Measurements from ENCODE around the gene CDC42BPA. TPM values are rescaled to one million over a fixed set of nuclear protein-coding genes. Genes with fewer than 3 reads are reported as not detected.

CDC42BPA gene
- total RNA-seq, 1 experiment from 2014 or later, result 25.2 TPM

GRCh38 chr1:226985239-226985838 is 333.0 kb downstream of the CDC42BPA start (continued):
- TF ChIP-seq ZNF219 (CRISPR knock-in tag; IDR thresholded peaks at IDR 0.05; ENCODE audit: borderline replicate concordance) (no peak), KAT7 (CRISPR knock-in tag; IDR thresholded peaks at IDR 0.05; ENCODE audit: borderline replicate concordance) (no peak)

- Mint-ChIP-seq H3K36me3 (peaks cover 17% of the 10 kb centered on the region), H3K27ac (no peak overlapping the region), H3K9me3 (no peaks in the 10 kb centered on the region), H3K27me3 (ENCODE audit: low read depth) (no peaks in the 10 kb centered on the region), H3K4me3 (no peak overlapping the region), H3K4me1 (peaks cover 12% of the 10 kb centered on the region)
- POLR2A ChIA-PET, result no interaction called here
- TF ChIP-seq TEAD1 (CRISPR knock-in tag; IDR thresholded peaks at IDR 0.05), result no peak
- TF ChIP-seq HMGA2 (CRISPR knock-in tag; IDR thresholded peaks at IDR 0.05), result no peak
- TF ChIP-seq MAX (CRISPR knock-in tag; IDR thresholded peaks at IDR 0.05), result no peak
- no peak for TF ChIP-seq ZNF219 (CRISPR knock-in tag; IDR thresholded peaks at IDR 0.05; ENCODE audit: borderline replicate concordance)
- TF ChIP-seq IRF2 (CRISPR knock-in tag; IDR thresholded peaks at IDR 0.05; ENCODE audit: borderline replicate concordance, low read depth), result no peak
- no peak for TF ChIP-seq ATF1 (CRISPR knock-in tag; IDR thresholded peaks at IDR 0.05)
- TF ChIP-seq NFYB (CRISPR knock-in tag; conservative IDR thresholded peaks at IDR 0.05; ENCODE audit: low read depth), result no peak
- TF ChIP-seq IRF1 (CRISPR knock-in tag; IDR thresholded peaks at IDR 0.05), result no peak
- TF ChIP-seq ESRRA (CRISPR knock-in tag; IDR thresholded peaks at IDR 0.05; ENCODE audit: borderline replicate concordance), result no peak
- no peak for TF ChIP-seq FOXK1 (CRISPR knock-in tag; IDR thresholded peaks at IDR 0.05)
- no peak for TF ChIP-seq GABPB1 (CRISPR knock-in tag; IDR thresholded peaks at IDR 0.05)
- no peak for TF ChIP-seq ZNF138 (CRISPR knock-in tag; conservative IDR thresholded peaks at IDR 0.05)
- ATAC-seq (no peak), DNase-seq (ENCODE audit: low spot score) (no peak)
- CTCF ChIA-PET, result interaction anchor here (1.3 to 1.4 kb wide), 2 partner anchors 11 to 347 kb away, joined by 3 read pairs; no protein-coding TSS in a partner anchor
These were observed 333.6 kb downstream of the CDC42BPA start for GRCh38 chr1:226984521-226985238.

GRCh38 chr1:226983992-226984364 is 334.3 kb downstream of the CDC42BPA start:
- POLR2A ChIA-PET, result no interaction called here
- no peak overlapping the region for H3K27ac Mint-ChIP-seq
- TF ChIP-seq ZBTB43 (CRISPR knock-in tag; IDR thresholded peaks at IDR 0.05), result no peak
- TF ChIP-seq ATF6 (CRISPR knock-in tag; IDR thresholded peaks at IDR 0.05), result no peak
- TF ChIP-seq PRDM15 (CRISPR knock-in tag; IDR thresholded peaks at IDR 0.05), result no peak
- no peak for TF ChIP-seq JAZF1 (CRISPR knock-in tag; IDR thresholded peaks at IDR 0.05)
- TF ChIP-seq ZMAT4 (CRISPR knock-in tag; IDR thresholded peaks at IDR 0.05), result no peak
- TF ChIP-seq ETV6 (CRISPR knock-in tag; IDR thresholded peaks at IDR 0.05), result no peak
- TF ChIP-seq HMGXB4 (CRISPR knock-in tag; IDR thresholded peaks at IDR 0.05), result no peak
- no peak for TF ChIP-seq ESRRA (CRISPR knock-in tag; IDR thresholded peaks at IDR 0.05; ENCODE audit: borderline replicate concordance)
- TF ChIP-seq SOX15 (CRISPR knock-in tag; IDR thresholded peaks at IDR 0.05), result no peak
- no peak for TF ChIP-seq KAT7 (CRISPR knock-in tag; IDR thresholded peaks at IDR 0.05; ENCODE audit: borderline replicate concordance)

More at GRCh38 chr1:226983992-226984364, 334.3 kb downstream of the CDC42BPA start:
- no peak for ATAC-seq
- no peak overlapping the region for H3K4me3 Mint-ChIP-seq
- DNase-seq (ENCODE audit: low spot score), result no peak
- peaks cover 17% of the 10 kb centered on the region for H3K36me3 Mint-ChIP-seq
- peaks cover 12% of the 10 kb centered on the region for H3K4me1 Mint-ChIP-seq
- H3K27me3 Mint-ChIP-seq (ENCODE audit: low read depth), result no peaks in the 10 kb centered on the region
- CTCF ChIA-PET, result interaction anchor here (1.4 kb wide), 1 partner anchor 346 kb away, joined by 3 read pairs; no protein-coding TSS in a partner anchor
- H3K9me3 Mint-ChIP-seq, result no peaks in the 10 kb centered on the region
